Stomach (tissue), 9 donors: ENCODE data around the gene DCAF8. TPM values are rescaled to one million over a fixed set of nuclear protein-coding genes. Genes with fewer than 3 reads are reported as not detected.
"Not testable (repeated sequence)": the region's sequence is repeated elsewhere in the genome, so short reads cannot be mapped to it uniquely, and the experiment has no call there.

Source experiments
- DNase-seq, 2 donors: peaks; one replicate each; pipeline versions ENCODE4 v3.0.0 to v3.0.0-alpha.2; 2013 to 2019
- H3K27ac ChIP-seq, 5 donors: fragments of 200-600 bp in 4 of 5; sonication (generic) in 4 of 5; one replicate each; pipeline ENCODE4 v1.5.1; 2013 to 2019; ENCODE audit warnings: mild to moderate bottlenecking in 1 of 5, moderate library complexity in 1 of 5
- H3K27me3 ChIP-seq, 3 donors: fragments of 200-600 bp; sonication (generic); one replicate each; pipeline ENCODE4 v1.5.1; 2017 to 2019; ENCODE audit warnings: mixed run types in 1 of 3
- H3K36me3 ChIP-seq, 4 donors: fragments of 200-600 bp; sonication (generic); 1 replicate in 3 of 4; 2 replicates in 1 of 4; pipeline ENCODE4 v1.5.1; 2016 to 2019
- H3K4me1 ChIP-seq, 4 donors: fragments of 200-600 bp; sonication (generic); one replicate each; pipeline ENCODE4 v1.5.1; 2016 to 2019
- H3K4me3 ChIP-seq, 4 donors: fragments of 200-600 bp; sonication (generic) in 3 of 4; one replicate each; pipeline ENCODE4 v1.5.1; 2016 to 2019; ENCODE audit warnings: mild to moderate bottlenecking in 1 of 4
- H3K9me3 ChIP-seq, 4 donors: fragments of 200-600 bp; sonication (generic); one replicate each; pipeline ENCODE4 v1.5.1; 2016 to 2019
- EP300 ChIP-seq: sonication (generic); formaldehyde crosslinking; IDR thresholded peaks from one replicate; pipeline ENCODE4 v1.6.1; 2017; ENCODE audit warnings: antibody characterized with exemption
- POLR2A ChIP-seq, 4 donors: fragments of 450-650 bp; IDR thresholded peaks; one replicate each; pipeline ENCODE4 v1.6.1; 2016; ENCODE audit warnings: antibody characterized with exemption in 4 of 4, control low read depth in 2 of 4, mild to moderate bottlenecking in 1 of 4, moderate library complexity in 1 of 4
- POLR2AphosphoS5 ChIP-seq, 3 donors: sonication (generic); formaldehyde crosslinking; IDR thresholded peaks; one replicate each; pipeline ENCODE4 v1.6.1; 2016; ENCODE audit warnings: antibody characterized with exemption in 3 of 3
- WGBS, 5 donors: extraction: QIAGEN DNeasy Blood & Tissue Kit in 3 of 5; methylation state at CpG; one replicate each; pipeline versions ENCODE4 v1.1.5 to v1.1.7; 2013 to 2018; 5-methylcytosine and 5-hydroxymethylcytosine counted together
- intact Hi-C: fragments of 100-400 bp; cut with DNase I; formaldehyde crosslinking; loops from one replicate; pipeline ENCODE4 v1.15.1; 2023; ENCODE audit warnings: low total_unique reads
- polyA plus RNA-seq, 3 donors: library from polyadenylated mRNA; stranded (reverse); fragments of 200-250 nt; gene quantifications; one replicate each; pipeline ENCODE4 v1.2.3, GENCODE V29; 2013
- total RNA-seq, 5 donors: library from RNA; depleted of rRNA; stranded (reverse); fragments of >200 nt; gene quantifications; one replicate each; pipeline versions ENCODE4 v1.1.0 to v1.2.3, GENCODE V29; 2014 to 2016
- TF ChIP-seq, protein P1 (sequence below), 7 experiments: fragments of 450-650 bp in 4 of 7; fragments of 200-600 bp in 3 of 7; sonication (generic) in 3 of 7; IDR thresholded peaks; one replicate each; pipeline ENCODE4 v1.5.1; 2016 to 2019; ENCODE audit warnings: antibody characterized with exemption in 7 of 7, control low read depth in 2 of 7, mild to moderate bottlenecking in 1 of 7
- donor health status: healthy with polysubstance abuse.
- donor health status: Bipolar disorder and iron deficiency.
- donor health status: healthy.

DCAF8 gene
- total and polyA plus RNA-seq, 8 donors, result 39.4 to 267 (median 86.4) TPM

DNA sequence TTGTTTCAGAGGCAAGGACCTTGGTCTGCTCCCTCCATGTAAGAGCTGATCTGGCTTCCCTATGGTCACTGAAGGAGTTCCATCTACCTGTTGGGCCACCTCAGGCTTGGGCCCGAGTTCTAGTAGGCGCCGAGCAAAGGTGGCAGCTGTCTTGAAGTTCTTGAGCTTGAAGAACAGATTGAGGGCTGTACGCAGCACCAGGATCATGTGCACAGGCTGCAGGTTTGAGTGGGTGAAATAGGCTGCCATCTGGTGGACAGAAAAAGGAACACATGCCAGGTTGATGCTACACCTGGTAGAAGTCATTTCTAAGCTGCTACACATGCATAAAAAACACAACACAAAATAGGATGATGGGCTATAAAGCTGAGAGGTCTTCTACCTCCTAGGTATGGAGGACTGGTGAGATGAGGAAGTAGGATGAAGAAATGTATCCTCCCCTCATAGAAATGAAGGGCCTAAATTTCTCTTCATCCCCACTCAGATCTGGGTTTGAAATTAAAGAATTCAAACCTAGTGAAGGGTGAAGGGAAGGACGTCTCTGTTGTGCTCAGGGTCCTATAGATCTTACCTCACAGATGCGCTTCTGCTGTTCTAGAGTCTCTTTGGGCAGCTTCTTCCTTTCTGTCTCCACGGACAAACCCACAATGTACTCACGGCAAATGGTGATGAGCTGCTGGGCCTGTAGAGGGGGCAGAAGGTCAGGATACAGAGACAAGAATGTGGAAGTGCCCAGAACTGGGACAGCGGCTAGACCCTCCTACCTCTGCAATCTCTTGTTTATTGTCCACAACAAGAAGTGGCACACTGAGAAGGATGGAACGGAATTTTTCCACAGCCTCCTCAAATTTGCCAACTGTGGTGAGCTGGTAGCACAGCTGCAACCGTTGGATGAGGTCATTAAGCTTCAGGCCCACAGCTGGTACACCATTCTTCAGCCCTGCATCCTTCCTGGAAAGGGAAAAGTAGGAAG is 29.2 kb upstream of the DCAF8 start:
- Histone ChIP-seq H3K36me3 (peaks cover 72 to 89% (median 87%) of the 10 kb centered on the region in 4 donors), H3K4me1 (peaks cover 0 to 6% (median 0%) of the 10 kb centered on the region in 4 donors), H3K4me3 (no peak overlapping the region), H3K27ac (peak overlapping the region in 1 of 5 donors; percentile 48), H3K9me3 (no peaks in the 10 kb centered on the region), H3K27me3 (no peaks in the 10 kb centered on the region)
- TF ChIP-seq POLR2AphosphoS5 (IDR thresholded peaks at IDR 0.05), result peak in 1 of 3 donors; percentile 54
- TF ChIP-seq, protein P1, sequence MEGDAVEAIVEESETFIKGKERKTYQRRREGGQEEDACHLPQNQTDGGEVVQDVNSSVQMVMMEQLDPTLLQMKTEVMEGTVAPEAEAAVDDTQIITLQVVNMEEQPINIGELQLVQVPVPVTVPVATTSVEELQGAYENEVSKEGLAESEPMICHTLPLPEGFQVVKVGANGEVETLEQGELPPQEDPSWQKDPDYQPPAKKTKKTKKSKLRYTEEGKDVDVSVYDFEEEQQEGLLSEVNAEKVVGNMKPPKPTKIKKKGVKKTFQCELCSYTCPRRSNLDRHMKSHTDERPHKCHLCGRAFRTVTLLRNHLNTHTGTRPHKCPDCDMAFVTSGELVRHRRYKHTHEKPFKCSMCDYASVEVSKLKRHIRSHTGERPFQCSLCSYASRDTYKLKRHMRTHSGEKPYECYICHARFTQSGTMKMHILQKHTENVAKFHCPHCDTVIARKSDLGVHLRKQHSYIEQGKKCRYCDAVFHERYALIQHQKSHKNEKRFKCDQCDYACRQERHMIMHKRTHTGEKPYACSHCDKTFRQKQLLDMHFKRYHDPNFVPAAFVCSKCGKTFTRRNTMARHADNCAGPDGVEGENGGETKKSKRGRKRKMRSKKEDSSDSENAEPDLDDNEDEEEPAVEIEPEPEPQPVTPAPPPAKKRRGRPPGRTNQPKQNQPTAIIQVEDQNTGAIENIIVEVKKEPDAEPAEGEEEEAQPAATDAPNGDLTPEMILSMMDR (IDR thresholded peaks at IDR 0.05), result peak in 5 of 7 experiments; percentile 74 to 86 (median 81)
- no peak for TF ChIP-seq EP300
- peak; percentile 71 to 91 for DNase-seq
- 35 to 46% (median 41%) methylated on average over 11 of the region's 11 CpGs for WGBS, 5 donors
- intact Hi-C loops, result loop anchor here (10.0 kb wide), 1 partner anchor 187 kb away; no protein-coding TSS in a partner anchor

DNA sequence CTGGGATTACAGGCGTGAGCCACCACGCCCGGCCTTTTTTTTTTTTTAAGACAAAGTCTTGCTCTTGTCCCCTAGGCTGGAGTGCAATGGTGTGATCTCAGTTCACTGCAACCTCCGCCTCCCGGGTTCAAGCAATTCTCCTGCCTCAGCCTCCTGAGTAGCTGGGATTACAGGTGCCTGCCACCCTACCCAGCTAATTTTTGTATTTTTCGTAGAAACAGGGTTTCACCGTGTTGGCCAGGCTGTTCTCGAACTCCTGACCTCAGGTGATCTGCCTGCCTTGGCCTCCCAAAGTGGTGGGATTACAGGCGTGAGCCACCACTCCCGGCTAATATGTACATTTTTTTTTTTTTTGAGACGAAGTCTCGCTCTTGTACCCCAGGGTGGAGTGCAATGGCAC is 25.4 kb upstream of the DCAF8 start:
- intact Hi-C loops, result loop anchor here (10.0 kb wide), 1 partner anchor 93 kb away; the partner anchor contains the start of gene CASQ1
- not testable (repeated sequence) for H3K9me3 ChIP-seq, H3K27ac ChIP-seq, H3K27me3 ChIP-seq, DNase-seq, H3K4me3 ChIP-seq
- H3K4me1 ChIP-seq, result peaks cover 8 to 31% (median 25%) of the 10 kb centered on the region in 4 donors
- peaks cover 35 to 59% (median 52%) of the 10 kb centered on the region in 4 donors for H3K36me3 ChIP-seq
- WGBS, 5 donors, result 92 to 96% (median 93%) methylated on average over 12 of the region's 12 CpGs

DNA sequence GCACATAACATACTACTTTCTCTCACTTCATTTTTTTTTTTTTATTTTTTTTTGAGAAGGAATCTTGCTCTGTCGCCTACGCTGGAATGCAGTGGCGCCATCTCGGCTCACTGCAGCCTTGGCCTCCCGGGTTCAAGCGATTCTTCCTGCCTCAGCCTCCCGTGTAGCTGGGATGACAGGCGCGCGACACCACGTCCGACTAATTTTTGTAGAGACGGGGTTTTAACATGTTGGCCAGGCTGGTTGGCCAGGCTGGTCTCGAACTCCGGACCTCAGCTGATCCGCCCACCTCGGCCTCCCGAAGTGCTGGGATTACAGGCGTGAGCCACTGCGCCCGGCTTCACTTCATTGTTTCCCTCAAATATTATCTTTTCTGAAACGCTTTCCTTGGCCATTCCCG is 23.2 kb upstream of the DCAF8 start:
- no peaks in the 10 kb centered on the region for H3K27me3 ChIP-seq
- intact Hi-C loops, result loop anchor here (10.0 kb wide), 1 partner anchor 91 kb away; the partner anchor contains the start of gene CASQ1
- 83 to 90% (median 87%) methylated on average over 23 of the region's 23 CpGs for whole genome bisulfite sequencing, 5 donors
- H3K4me3 ChIP-seq, result peak overlapping the region; percentile 69 to 95 (median 83)
- H3K36me3 ChIP-seq, result peaks cover 35 to 59% (median 52%) of the 10 kb centered on the region in 4 donors
- DNase-seq, result no peak
- H3K9me3 ChIP-seq, result no peaks in the 10 kb centered on the region
- peaks cover 8 to 27% (median 25%) of the 10 kb centered on the region in 4 donors for H3K4me1 ChIP-seq
- peak overlapping the region in 1 of 5 donors; percentile 90 for H3K27ac ChIP-seq
- no peak for TF ChIP-seq EP300
- no peak for TF ChIP-seq POLR2AphosphoS5 (IDR thresholded peaks at IDR 0.05)
- TF ChIP-seq POLR2A (IDR thresholded peaks at IDR 0.05), result no peak
- TF ChIP-seq, protein P1 (IDR thresholded peaks at IDR 0.05), result no peak

DNA sequence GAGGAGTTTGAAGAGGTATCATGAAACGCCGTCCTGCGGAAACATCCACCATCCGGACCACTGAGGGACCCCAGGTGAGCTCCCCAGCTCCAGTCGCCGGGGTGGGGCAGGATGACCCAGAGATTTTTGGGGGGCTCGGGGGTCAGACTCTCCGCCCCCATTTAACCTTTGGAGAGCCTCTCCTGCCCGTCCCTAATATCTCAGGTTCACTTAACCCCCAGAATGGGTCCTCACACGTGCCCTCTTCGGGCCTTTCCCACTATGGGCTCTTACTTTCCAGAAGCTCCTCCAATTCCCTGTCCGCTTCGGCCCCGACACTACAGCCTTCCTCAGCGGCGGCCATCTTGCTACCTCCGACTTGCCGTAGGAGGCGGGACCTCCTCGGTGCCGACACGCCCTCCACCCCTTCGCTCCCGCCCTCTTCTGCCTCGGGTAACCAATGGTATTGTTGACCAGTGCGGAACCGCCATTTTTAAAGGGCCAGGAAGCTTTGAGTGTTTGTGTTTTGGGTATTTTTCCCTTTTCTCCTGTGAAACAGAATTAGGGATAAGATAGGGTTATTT is 22.5 kb upstream of the DCAF8 start, which contains the start of gene PEX19:
Gene PEX19 (minus strand): TSS at position 352 of the 563 bp plus-strand sequence. CDS start 9 bp downstream, at position 343.
- TF ChIP-seq, protein P1 (IDR thresholded peaks at IDR 0.05), result no peak
- TF ChIP-seq POLR2A (IDR thresholded peaks at IDR 0.05) (peak in 1 of 4 donors; percentile 17), EP300 (no peak), POLR2AphosphoS5 (IDR thresholded peaks at IDR 0.05) (peak; percentile 94 to 99 (median 95))
- WGBS, 5 donors, result 0 to 1% (median 0%) methylated on average over 24 to 27 of the region's 27 CpGs
- intact Hi-C loops, result loop anchor here (10.0 kb wide), 1 partner anchor 90 kb away; the partner anchor contains the start of gene CASQ1
- H3K4me3 ChIP-seq, result peak within 1 kb of the TSS; percentile 69 to 95 (median 83)
- peak within 1 kb of the TSS; percentile 38 to 90 (median 86) for H3K27ac ChIP-seq
- no peaks in the 10 kb centered on the region for H3K9me3 ChIP-seq
- peaks cover 35 to 59% (median 52%) of the 10 kb centered on the region in 4 donors for H3K36me3 ChIP-seq
- no peaks in the 10 kb centered on the region for H3K27me3 ChIP-seq
- peak; percentile 94 to 98 for DNase-seq
- peaks cover 8 to 27% (median 25%) of the 10 kb centered on the region in 4 donors for H3K4me1 ChIP-seq
